Upper lobe of right lung (tissue), 1 donor: ENCODE results near the gene RALY. TPM values are rescaled to one million over a fixed set of nuclear protein-coding genes. Genes with fewer than 3 reads are reported as not detected.

ENCODE experiments used
- ATAC-seq: fragments of 200-7000 bp; cut with Tn5 transposase; one replicate; pipeline ENCODE4 v1.9.1; 2020; ENCODE audit warnings: mild to moderate bottlenecking, moderate library complexity
- DNase-seq: peaks from one replicate; pipeline ENCODE4 v3.0.0-alpha.2; 2020
- H3K27ac ChIP-seq: fragments of 200-600 bp; one replicate; pipeline ENCODE4 v1.8.0; 2022
- H3K27me3 ChIP-seq: fragments of 200-600 bp; one replicate; pipeline ENCODE4 v1.8.0; 2022; ENCODE audit warnings: mild to moderate bottlenecking
- H3K36me3 ChIP-seq: fragments of 200-600 bp; one replicate; pipeline ENCODE4 v1.8.0; 2022
- H3K4me1 ChIP-seq: fragments of 200-600 bp; one replicate; pipeline ENCODE4 v1.8.0; 2022
- H3K4me3 ChIP-seq: fragments of 200-600 bp; one replicate; pipeline ENCODE4 v1.8.0; 2022; ENCODE audit warnings: mild to moderate bottlenecking
- H3K9me3 ChIP-seq: fragments of 200-600 bp; one replicate; pipeline ENCODE4 v1.8.0; 2022
- CTCF ChIP-seq: fragments of 200-600 bp; IDR thresholded peaks from one replicate; pipeline ENCODE4 v1.8.0; 2022; ENCODE audit warnings: antibody characterized with exemption
- intact Hi-C: fragments of 100-400 bp; cut with DNase I; formaldehyde crosslinking; loops from one replicate; pipeline ENCODE4 v1.11.0; 2022
- total RNA-seq: library from RNA; stranded (reverse); fragmentation: NEBNext Ultra II Directional; extraction: Animal tissue kit (Norgen Biotek cat#: 25700); gene quantifications from one replicate; pipeline ENCODE4 v1.2.1, GENCODE V29; 2021
- donor health status: DM: no; HTN: yes; CAD: no; lungs with severe emphysema.

Gene RALY
- total RNA-seq, 1 donor from 2014 or later, result 130 TPM

- H3K36me3 ChIP-seq, result no peaks in the 10 kb centered on the region
- TF ChIP-seq CTCF, result no peak
- H3K4me3 ChIP-seq, result peak overlapping the region; percentile 84
- H3K4me1 ChIP-seq, result peaks cover 48% of the 10 kb centered on the region
- H3K27ac ChIP-seq, result peak overlapping the region; percentile 93
- H3K27me3 ChIP-seq, result no peaks in the 10 kb centered on the region
- DNase-seq (peak; percentile 94), ATAC-seq (peak; percentile 62)
- intact Hi-C loops, result no loop called here
- no peaks in the 10 kb centered on the region for H3K9me3 ChIP-seq
Observed at GRCh38 chr20:33994222-33994913, 657 bp downstream of the RALY start.

GRCh38 chr20:33995053-33995831 lies 1.5 kb downstream of the RALY start:
- Histone ChIP-seq H3K4me3 (peak overlapping the region; percentile 84), H3K27ac (peak overlapping the region; percentile 93), H3K9me3 (no peaks in the 10 kb centered on the region), H3K27me3 (no peaks in the 10 kb centered on the region), H3K36me3 (no peaks in the 10 kb centered on the region), H3K4me1 (peaks cover 57% of the 10 kb centered on the region)
- no peak for TF ChIP-seq CTCF
- intact Hi-C loops, result no loop called here
- no peak for ATAC-seq
- DNase-seq, result no peak

DNA sequence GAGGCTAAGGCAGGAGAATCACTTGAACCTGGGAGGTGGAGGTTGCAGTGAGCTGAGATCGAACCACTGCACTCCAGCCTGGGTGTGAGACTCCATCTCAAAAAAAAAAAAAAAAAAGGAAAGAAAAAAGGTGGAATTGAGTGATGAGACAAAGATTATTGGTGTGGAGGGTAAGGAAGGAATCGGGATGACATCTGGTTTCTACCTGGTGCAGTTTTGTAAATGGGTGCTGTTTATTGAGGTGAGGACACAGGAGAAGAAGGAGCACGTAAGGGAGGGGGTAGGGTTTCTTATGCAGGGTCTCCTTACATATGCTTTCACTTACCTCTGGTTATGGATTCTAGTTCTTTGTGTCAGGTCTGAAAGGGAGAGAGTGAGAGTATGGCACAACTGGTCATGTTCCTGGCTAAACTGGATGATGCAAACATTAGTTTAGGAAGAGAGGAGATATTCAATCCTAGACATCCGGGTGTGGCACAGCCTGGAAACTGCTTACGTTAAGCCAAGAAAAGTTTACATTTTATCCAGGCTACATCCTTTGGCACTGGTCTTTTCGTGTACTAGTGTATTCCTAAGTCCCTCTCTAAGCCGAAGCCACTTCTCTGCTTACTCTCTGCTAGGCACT lies 5.4 kb downstream of the RALY start:
- DNase-seq (no peak), ATAC-seq (no peak)
- Histone ChIP-seq H3K27me3 (no peaks in the 10 kb centered on the region), H3K36me3 (no peaks in the 10 kb centered on the region), H3K9me3 (no peaks in the 10 kb centered on the region), H3K4me3 (no peak overlapping the region), H3K27ac (no peak overlapping the region), H3K4me1 (peaks cover 68% of the 10 kb centered on the region)
- intact Hi-C loops, result no loop called here
- no peak for TF ChIP-seq CTCF

DNA sequence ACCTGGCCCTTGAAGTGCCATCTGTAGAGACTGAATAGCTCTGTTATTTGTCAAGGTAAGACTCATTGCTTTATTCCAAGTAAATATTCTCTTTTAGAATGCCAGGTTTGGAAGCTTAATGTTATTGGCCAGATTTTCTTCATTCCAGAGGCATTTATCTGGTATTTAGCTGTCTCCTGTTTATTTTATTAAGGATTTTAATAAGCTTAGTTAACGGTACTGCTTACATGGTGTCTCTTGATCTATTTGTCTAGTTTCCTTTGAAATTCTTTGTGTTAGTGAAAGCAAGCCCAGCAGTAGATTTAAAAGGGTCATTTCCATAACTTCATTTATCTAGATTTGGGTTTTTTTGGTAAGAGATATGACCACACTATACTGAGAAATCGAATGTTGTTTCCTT lies 7.7 kb downstream of the RALY start:
- intact Hi-C loops, result loop anchor here (10.0 kb wide), 1 partner anchor 53 kb away; no protein-coding TSS in a partner anchor
- Histone ChIP-seq H3K36me3 (no peaks in the 10 kb centered on the region), H3K27me3 (no peaks in the 10 kb centered on the region), H3K27ac (no peak overlapping the region), H3K9me3 (no peaks in the 10 kb centered on the region), H3K4me3 (no peak overlapping the region), H3K4me1 (peaks cover 58% of the 10 kb centered on the region)
- DNase-seq (no peak), ATAC-seq (no peak)
- no peak for TF ChIP-seq CTCF

DNA sequence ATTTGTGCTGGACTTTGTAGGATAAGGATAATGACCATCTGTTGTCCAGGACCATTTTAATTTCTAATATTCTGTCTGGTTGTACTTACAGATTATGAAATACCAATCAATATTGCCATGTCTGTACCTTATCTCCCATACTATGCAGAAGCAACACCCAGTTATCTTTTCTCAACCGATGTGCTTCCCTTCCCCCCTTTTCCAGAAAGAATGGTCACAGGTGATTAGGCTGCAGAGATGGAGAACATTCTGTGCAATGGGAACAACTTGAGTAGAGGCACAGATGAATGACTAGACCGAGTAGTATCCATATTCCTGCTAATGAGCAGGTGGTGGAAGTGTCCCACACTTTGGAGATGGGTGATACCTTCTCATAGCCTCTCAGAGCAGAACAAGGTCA lies 10.5 kb downstream of the RALY start:
- DNase-seq (no peak), ATAC-seq (no peak)
- H3K36me3 ChIP-seq, result no peaks in the 10 kb centered on the region
- H3K9me3 ChIP-seq, result no peaks in the 10 kb centered on the region
- H3K27ac ChIP-seq, result no peak overlapping the region
- intact Hi-C loops, result loop anchor here (10.0 kb wide), 1 partner anchor 51 kb away; no protein-coding TSS in a partner anchor
- TF ChIP-seq CTCF, result no peak
- H3K4me1 ChIP-seq, result peaks cover 34% of the 10 kb centered on the region
- no peak overlapping the region for H3K4me3 ChIP-seq
- H3K27me3 ChIP-seq, result no peaks in the 10 kb centered on the region
